Measurements from ENCODE around the gene CD207.

CD207 gene

DNA sequence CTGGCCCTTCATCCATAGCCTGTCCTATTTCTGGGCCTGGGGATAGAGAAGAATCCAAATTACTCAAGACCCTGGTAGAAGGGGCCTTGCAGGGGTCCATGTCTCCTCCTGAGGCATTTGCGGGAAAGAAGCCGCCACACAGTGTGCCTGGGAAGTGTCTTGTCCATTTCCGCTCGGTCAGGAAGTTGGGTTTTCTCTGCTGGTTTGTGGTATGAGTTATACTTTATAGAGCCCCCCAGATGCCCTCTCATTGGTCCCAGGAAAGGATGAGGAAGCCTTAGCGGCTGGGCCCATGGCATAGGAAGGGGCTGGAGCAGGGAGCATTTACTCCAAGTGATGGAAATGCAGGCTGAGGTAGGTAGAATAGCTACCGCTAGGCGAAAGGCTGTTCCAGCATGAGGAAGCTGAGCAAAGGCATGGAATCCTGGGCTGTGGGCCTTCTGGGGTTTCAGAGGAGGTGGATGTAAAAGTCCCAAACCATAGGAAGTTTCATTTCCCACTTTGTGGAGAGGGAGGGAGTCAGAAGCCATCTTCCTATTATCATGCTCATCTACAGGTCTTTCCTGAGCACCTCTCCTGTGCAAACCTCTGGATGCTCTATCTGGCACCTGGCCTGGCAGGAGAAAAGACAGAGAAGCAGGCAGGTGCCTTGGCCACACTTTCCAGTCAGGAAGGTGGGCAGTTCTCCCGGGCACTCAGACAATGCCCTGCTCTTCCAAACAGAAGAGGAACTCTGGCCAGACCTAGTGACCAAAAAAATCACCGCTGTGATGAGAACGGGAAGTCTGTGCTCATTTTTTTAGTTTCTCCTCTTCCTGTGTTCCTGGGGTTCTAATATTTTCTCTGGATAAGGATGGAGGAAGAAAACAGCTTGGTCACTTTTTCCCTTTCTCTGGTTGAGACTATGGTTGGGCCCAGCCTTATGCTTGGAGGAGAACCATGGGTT, 2.6 kb upstream of the CD207 start:
- TF ChIP-seq SUZ12 (IDR thresholded peaks at IDR 0.05; ENCODE audit: extremely low read depth, insufficient read depth, insufficient read length) (no peak), ZNF274 (IDR thresholded peaks at IDR 0.05; ENCODE audit: low read depth, low read length) (no peak), YY1 (IDR thresholded peaks at IDR 0.05; ENCODE audit: insufficient read depth, insufficient read length) (no peak)
- Histone ChIP-seq H3K27me3 (ENCODE audit: insufficient read depth, insufficient read length) (no peaks in the 10 kb centered on the region), H3K4me3 (ENCODE audit: insufficient read length, low read depth) (no peak overlapping the region), H3K9me3 (ENCODE audit: insufficient read depth, low read length) (0 out of 2 replicates have a peak, but pooled peaks cover 5% of the 10 kb centered on the region), H3K9ac (ENCODE audit: insufficient read length, low read depth) (no peak overlapping the region), H3K36me3 (ENCODE audit: insufficient read depth, insufficient read length, low read length) (no peaks in the 10 kb centered on the region), H3K4me1 (ENCODE audit: insufficient read depth, insufficient read length) (no peaks in the 10 kb centered on the region)
- no peak for DNase-seq (ENCODE audit: low read depth, low spot score)

DNA sequence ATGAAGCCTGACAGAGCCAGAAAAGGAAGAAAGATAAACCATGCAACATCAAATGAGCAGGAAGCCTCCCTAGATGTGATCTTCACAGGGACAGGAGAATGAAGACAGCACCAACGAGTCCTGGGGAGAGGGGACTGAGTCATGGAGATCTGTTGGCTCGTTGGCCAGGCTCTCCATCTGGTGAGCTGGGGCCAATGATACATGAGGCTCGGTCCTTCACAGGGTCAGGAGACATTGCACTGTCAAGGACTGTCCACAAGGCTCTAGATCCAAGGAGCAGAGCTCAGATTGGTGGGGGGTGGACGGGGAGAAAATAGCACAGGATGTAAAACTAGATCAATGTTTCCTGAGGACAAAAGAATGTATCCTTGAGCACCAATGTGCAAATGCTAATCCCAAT, 735 bp downstream of the CD207 start:
- no peaks in the 10 kb centered on the region for H3K9me3 ChIP-seq (ENCODE audit: insufficient read depth, low read length)
- TF ChIP-seq YY1 (IDR thresholded peaks at IDR 0.05; ENCODE audit: insufficient read depth, insufficient read length): no peak
- no peaks in the 10 kb centered on the region for H3K4me1 ChIP-seq (ENCODE audit: insufficient read depth, insufficient read length)
- no peaks in the 10 kb centered on the region for H3K27me3 ChIP-seq (ENCODE audit: insufficient read depth, insufficient read length)
- no peak overlapping the region for H3K9ac ChIP-seq (ENCODE audit: insufficient read length, low read depth)
- no peak for DNase-seq (ENCODE audit: low read depth, low spot score)
- no peak overlapping the region for H3K4me3 ChIP-seq (ENCODE audit: insufficient read length, low read depth)
- H3K36me3 ChIP-seq (ENCODE audit: insufficient read depth, insufficient read length, low read length): no peaks in the 10 kb centered on the region

GRCh38 chr2:70834106-70834505, 1.5 kb downstream of the CD207 start:
- no peaks in the 10 kb centered on the region for H3K36me3 ChIP-seq (ENCODE audit: insufficient read depth, insufficient read length, low read length)
- H3K9ac ChIP-seq (ENCODE audit: insufficient read length, low read depth): no peak overlapping the region
- no peak for DNase-seq (ENCODE audit: low read depth, low spot score)
- H3K9me3 ChIP-seq (ENCODE audit: insufficient read depth, low read length): no peaks in the 10 kb centered on the region
- H3K4me3 ChIP-seq (ENCODE audit: insufficient read length, low read depth): no peak overlapping the region
- no peaks in the 10 kb centered on the region for H3K27me3 ChIP-seq (ENCODE audit: insufficient read depth, insufficient read length)
- TF ChIP-seq SUZ12 (IDR thresholded peaks at IDR 0.05; ENCODE audit: extremely low read depth, insufficient read depth, insufficient read length) (no peak), ZNF274 (IDR thresholded peaks at IDR 0.05; ENCODE audit: low read depth, low read length) (no peak), YY1 (IDR thresholded peaks at IDR 0.05; ENCODE audit: insufficient read depth, insufficient read length) (no peak)
- H3K4me1 ChIP-seq (ENCODE audit: insufficient read depth, insufficient read length): no peaks in the 10 kb centered on the region

DNA sequence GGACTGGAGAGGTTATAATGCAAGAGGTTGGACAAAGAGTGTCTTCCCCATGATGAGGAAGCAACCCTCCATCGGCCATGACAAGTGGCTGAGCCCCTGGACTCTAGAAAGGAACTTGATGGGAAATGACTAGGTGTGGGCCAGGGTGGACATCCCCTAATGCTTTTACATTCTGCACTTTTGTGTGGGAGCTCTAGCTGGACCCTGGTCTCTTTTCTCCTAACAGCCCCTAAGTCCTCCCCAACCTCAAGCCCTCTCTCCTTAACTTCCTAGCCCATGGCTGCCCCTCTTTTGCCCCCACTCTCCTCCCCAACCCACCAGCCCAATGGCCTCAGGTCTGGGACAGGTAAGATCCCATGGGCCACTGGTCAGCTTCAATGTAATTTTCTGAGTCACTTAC, 2.4 kb downstream of the CD207 start:
- no peak for DNase-seq (ENCODE audit: low read depth, low spot score)
- Histone ChIP-seq H3K9ac (ENCODE audit: insufficient read length, low read depth) (no peak overlapping the region), H3K4me1 (ENCODE audit: insufficient read depth, insufficient read length) (no peaks in the 10 kb centered on the region), H3K4me3 (ENCODE audit: insufficient read length, low read depth) (no peak overlapping the region), H3K9me3 (ENCODE audit: insufficient read depth, low read length) (no peaks in the 10 kb centered on the region), H3K27me3 (ENCODE audit: insufficient read depth, insufficient read length) (no peaks in the 10 kb centered on the region), H3K36me3 (ENCODE audit: insufficient read depth, insufficient read length, low read length) (no peaks in the 10 kb centered on the region)
- TF ChIP-seq ZNF274 (IDR thresholded peaks at IDR 0.05; ENCODE audit: low read depth, low read length): no peak
- no peak for TF ChIP-seq SUZ12 (IDR thresholded peaks at IDR 0.05; ENCODE audit: extremely low read depth, insufficient read depth, insufficient read length)
- TF ChIP-seq YY1 (IDR thresholded peaks at IDR 0.05; ENCODE audit: insufficient read depth, insufficient read length): no peak

DNA sequence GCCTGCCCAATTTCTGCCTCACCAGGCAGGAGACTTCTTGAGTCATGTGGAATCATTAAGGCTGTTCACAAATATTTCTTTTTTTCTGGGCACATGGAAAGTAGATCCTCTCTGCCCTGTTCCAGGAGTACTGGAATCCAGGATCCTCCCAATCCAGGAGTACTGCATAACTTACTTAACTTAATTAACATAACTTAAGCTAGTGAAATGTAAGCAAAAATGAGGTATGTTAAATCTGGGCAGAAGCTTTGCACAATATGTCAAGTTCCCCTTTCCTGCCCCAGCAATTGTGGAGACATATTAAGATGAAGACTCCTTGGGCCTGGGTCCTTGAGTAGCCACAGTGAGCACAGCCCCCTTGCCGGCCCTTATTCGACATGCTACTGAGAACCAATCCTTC, 3.2 kb downstream of the CD207 start:
- Histone ChIP-seq H3K36me3 (ENCODE audit: insufficient read depth, insufficient read length, low read length) (no peaks in the 10 kb centered on the region), H3K9me3 (ENCODE audit: insufficient read depth, low read length) (no peaks in the 10 kb centered on the region), H3K9ac (ENCODE audit: insufficient read length, low read depth) (no peak overlapping the region), H3K27me3 (ENCODE audit: insufficient read depth, insufficient read length) (no peaks in the 10 kb centered on the region), H3K4me1 (ENCODE audit: insufficient read depth, insufficient read length) (no peaks in the 10 kb centered on the region), H3K4me3 (ENCODE audit: insufficient read length, low read depth) (no peak overlapping the region)
- TF ChIP-seq YY1 (IDR thresholded peaks at IDR 0.05; ENCODE audit: insufficient read depth, insufficient read length) (no peak), ZNF274 (IDR thresholded peaks at IDR 0.05; ENCODE audit: low read depth, low read length) (no peak), SUZ12 (IDR thresholded peaks at IDR 0.05; ENCODE audit: extremely low read depth, insufficient read depth, insufficient read length) (no peak)
- DNase-seq (ENCODE audit: low read depth, low spot score): no peak

- Histone ChIP-seq H3K9ac (ENCODE audit: insufficient read length, low read depth) (no peak overlapping the region), H3K4me1 (ENCODE audit: insufficient read depth, insufficient read length) (no peaks in the 10 kb centered on the region), H3K9me3 (ENCODE audit: insufficient read depth, low read length) (no peaks in the 10 kb centered on the region), H3K27me3 (ENCODE audit: insufficient read depth, insufficient read length) (no peaks in the 10 kb centered on the region), H3K4me3 (ENCODE audit: insufficient read length, low read depth) (no peak overlapping the region), H3K36me3 (ENCODE audit: insufficient read depth, insufficient read length, low read length) (no peaks in the 10 kb centered on the region)
- DNase-seq (ENCODE audit: low read depth, low spot score): no peak
- TF ChIP-seq ZNF274 (IDR thresholded peaks at IDR 0.05; ENCODE audit: low read depth, low read length): no peak
- no peak for TF ChIP-seq SUZ12 (IDR thresholded peaks at IDR 0.05; ENCODE audit: extremely low read depth, insufficient read depth, insufficient read length)
- no peak for TF ChIP-seq YY1 (IDR thresholded peaks at IDR 0.05; ENCODE audit: insufficient read depth, insufficient read length)
Measured at GRCh38 chr2:70831861-70832260, 3.8 kb downstream of the CD207 start.

- DNase-seq (ENCODE audit: low read depth, low spot score): no peak
- Histone ChIP-seq H3K4me3 (ENCODE audit: insufficient read length, low read depth) (no peak overlapping the region), H3K4me1 (ENCODE audit: insufficient read depth, insufficient read length) (no peaks in the 10 kb centered on the region), H3K36me3 (ENCODE audit: insufficient read depth, insufficient read length, low read length) (no peaks in the 10 kb centered on the region), H3K9me3 (ENCODE audit: insufficient read depth, low read length) (no peaks in the 10 kb centered on the region), H3K9ac (ENCODE audit: insufficient read length, low read depth) (no peak overlapping the region), H3K27me3 (ENCODE audit: insufficient read depth, insufficient read length) (no peaks in the 10 kb centered on the region)
- no peak for TF ChIP-seq YY1 (IDR thresholded peaks at IDR 0.05; ENCODE audit: insufficient read depth, insufficient read length)
- no peak for TF ChIP-seq ZNF274 (IDR thresholded peaks at IDR 0.05; ENCODE audit: low read depth, low read length)
- no peak for TF ChIP-seq SUZ12 (IDR thresholded peaks at IDR 0.05; ENCODE audit: extremely low read depth, insufficient read depth, insufficient read length)
Measured at GRCh38 chr2:70830366-70830765, 5.2 kb downstream of the CD207 start.

Measured in NT2/D1 (cell line).